Islet of Langerhans (tissue), 1 donor: ENCODE measurements around the gene PARP2.

Experiments used
- FAIRE-seq: peaks from one replicate; lab custom pipeline; 2011; peaks lifted over from hg19 to GRCh38; lab: Jason Lieb, UNC

PARP2 gene

GRCh38 chr14:20400965-20401593 is 57.6 kb downstream of the PARP2 start:
- peak; percentile 68 for FAIRE-seq

GRCh38 chr14:20403521-20403920 is 60.1 kb downstream of the PARP2 start:
- FAIRE-seq, result no peak
